Measurements from ENCODE around the gene CARD18. TPM values are rescaled to one million over a fixed set of nuclear protein-coding genes. Genes with fewer than 3 reads are reported as not detected.

The CARD18 gene
- total RNA-seq, 1 donor from 2014 or later, result not detected

GRCh38 chr11:105092256-105093239, 47.0 kb downstream of the CARD18 start:
- Mint-ChIP-seq H3K27me3 (ENCODE audit: unreplicated experiment) (no peaks in the 10 kb centered on the region), H3K9me3 (ENCODE audit: unreplicated experiment) (no peaks in the 10 kb centered on the region), H3K27ac (ENCODE audit: unreplicated experiment) (no peak overlapping the region), H3K4me1 (ENCODE audit: low read depth, unreplicated experiment) (no peaks in the 10 kb centered on the region), H3K36me3 (ENCODE audit: unreplicated experiment) (no peaks in the 10 kb centered on the region), H3K4me3 (ENCODE audit: unreplicated experiment) (no peak overlapping the region)
- no peak for TF ChIP-seq CTCF (IDR thresholded peaks at IDR 0.05; ENCODE audit: partially characterized antibody, unreplicated experiment)
- no peak for DNase-seq

Other genes with a start within 250 kb of the CARD18 start
- gene CASP12, start 241.3 kb downstream of the CARD18 start, total RNA-seq (ENCODE audit: unreplicated experiment), result not detected
- not detected for gene CASP4, start 171.2 kb downstream of the CARD18 start, total RNA-seq (ENCODE audit: unreplicated experiment)
- not detected for gene CASP5, start 116.6 kb downstream of the CARD18 start, total RNA-seq (ENCODE audit: unreplicated experiment)
- gene CASP1, start 104.6 kb downstream of the CARD18 start, total RNA-seq (ENCODE audit: unreplicated experiment), result not detected
- not detected for gene CARD16, start 94.4 kb downstream of the CARD18 start, total RNA-seq (ENCODE audit: unreplicated experiment)